BJ (cell line): ENCODE data around the gene CEP131. TPM values are rescaled to one million over a fixed set of nuclear protein-coding genes. Genes with fewer than 3 reads are reported as not detected.

ENCODE experiments used
- CTCF ChIA-PET: fragments of 350-600 bp; formaldehyde crosslinking; extraction: SDS; loops from one replicate; lab custom pipeline; 2021; ENCODE audit warnings: antibody characterized with exemption, inconsistent platforms; lab: Yijun Ruan, JAX
- POLR2A ChIA-PET: fragments of 300-600 bp; sonication (Branson Sonifier 250); formaldehyde crosslinking; extraction: SDS; loops from one replicate; lab custom pipeline; 2021; ENCODE audit warnings: antibody characterized with exemption; lab: Charles Lee
- DNase-seq: peaks from one replicate; pipeline ENCODE4 v3.0.0-alpha.2; 2011; ENCODE audit warnings: low read depth
- H3K27me3 ChIP-seq: 2 replicates; pipeline ENCODE4 v1.6.0; 2011; ENCODE audit warnings: low read length; ENCODE audit not compliant: control insufficient read depth, insufficient read depth
- H3K36me3 ChIP-seq: 2 replicates; pipeline ENCODE4 v1.5.1; 2011; ENCODE audit warnings: low read length; ENCODE audit not compliant: control insufficient read depth, insufficient read depth
- H3K4me3 ChIP-seq: 2 replicates; pipeline ENCODE4 v1.5.1; 2011; ENCODE audit warnings: low read depth, mild to moderate bottlenecking, control low read depth, low read length
- polyA plus RNA-seq: library from polyadenylated mRNA; depleted of rRNA; stranded (reverse); fragments of >200 nt; gene quantifications from 2 replicates; pipeline ENCODE4 v1.2.3, GENCODE V29; 2011
- TF ChIP-seq, protein P1 (sequence below): IDR thresholded peaks from 2 replicates; pipeline ENCODE4 v1.5.1; 2011; ENCODE audit warnings: low read depth, mild to moderate bottlenecking, control low read depth, inconsistent platforms, low read length, moderate library complexity; ENCODE audit not compliant: insufficient read depth

Gene CEP131
- polyA plus RNA-seq, 1 experiment: 4.9 TPM

GRCh38 chr17:81189016-81189415, 33.7 kb downstream of the CEP131 start:
- no peak overlapping the region for H3K4me3 ChIP-seq
- CTCF ChIA-PET: interaction anchor here (1.0 to 1.8 kb wide), 3 partner anchors 10 to 46 kb away, joined by 3 to 6 read pairs (median 5); no protein-coding TSS in a partner anchor
- peaks cover 1% of the 10 kb centered on the region; the same call in 1 of the 2 replicates for H3K27me3 ChIP-seq
- POLR2A ChIA-PET: no interaction called here
- TF ChIP-seq, protein P1, sequence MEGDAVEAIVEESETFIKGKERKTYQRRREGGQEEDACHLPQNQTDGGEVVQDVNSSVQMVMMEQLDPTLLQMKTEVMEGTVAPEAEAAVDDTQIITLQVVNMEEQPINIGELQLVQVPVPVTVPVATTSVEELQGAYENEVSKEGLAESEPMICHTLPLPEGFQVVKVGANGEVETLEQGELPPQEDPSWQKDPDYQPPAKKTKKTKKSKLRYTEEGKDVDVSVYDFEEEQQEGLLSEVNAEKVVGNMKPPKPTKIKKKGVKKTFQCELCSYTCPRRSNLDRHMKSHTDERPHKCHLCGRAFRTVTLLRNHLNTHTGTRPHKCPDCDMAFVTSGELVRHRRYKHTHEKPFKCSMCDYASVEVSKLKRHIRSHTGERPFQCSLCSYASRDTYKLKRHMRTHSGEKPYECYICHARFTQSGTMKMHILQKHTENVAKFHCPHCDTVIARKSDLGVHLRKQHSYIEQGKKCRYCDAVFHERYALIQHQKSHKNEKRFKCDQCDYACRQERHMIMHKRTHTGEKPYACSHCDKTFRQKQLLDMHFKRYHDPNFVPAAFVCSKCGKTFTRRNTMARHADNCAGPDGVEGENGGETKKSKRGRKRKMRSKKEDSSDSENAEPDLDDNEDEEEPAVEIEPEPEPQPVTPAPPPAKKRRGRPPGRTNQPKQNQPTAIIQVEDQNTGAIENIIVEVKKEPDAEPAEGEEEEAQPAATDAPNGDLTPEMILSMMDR: no peak
- DNase-seq: no peak
- H3K36me3 ChIP-seq: peaks cover 4% of the 10 kb centered on the region

- DNase-seq: no peak
- POLR2A ChIA-PET: no interaction called here
- Histone ChIP-seq H3K4me3 (no peak overlapping the region), H3K27me3 (peaks cover 1% of the 10 kb centered on the region; the same call in 1 of the 2 replicates), H3K36me3 (peaks cover 4% of the 10 kb centered on the region)
- CTCF ChIA-PET: interaction anchor here (1.0 to 1.8 kb wide), 3 partner anchors 9 to 45 kb away, joined by 3 to 6 read pairs (median 5); no protein-coding TSS in a partner anchor
- TF ChIP-seq, protein P1: no peak
These were observed 34.3 kb downstream of the CEP131 start for GRCh38 chr17:81188491-81188840.

DNA sequence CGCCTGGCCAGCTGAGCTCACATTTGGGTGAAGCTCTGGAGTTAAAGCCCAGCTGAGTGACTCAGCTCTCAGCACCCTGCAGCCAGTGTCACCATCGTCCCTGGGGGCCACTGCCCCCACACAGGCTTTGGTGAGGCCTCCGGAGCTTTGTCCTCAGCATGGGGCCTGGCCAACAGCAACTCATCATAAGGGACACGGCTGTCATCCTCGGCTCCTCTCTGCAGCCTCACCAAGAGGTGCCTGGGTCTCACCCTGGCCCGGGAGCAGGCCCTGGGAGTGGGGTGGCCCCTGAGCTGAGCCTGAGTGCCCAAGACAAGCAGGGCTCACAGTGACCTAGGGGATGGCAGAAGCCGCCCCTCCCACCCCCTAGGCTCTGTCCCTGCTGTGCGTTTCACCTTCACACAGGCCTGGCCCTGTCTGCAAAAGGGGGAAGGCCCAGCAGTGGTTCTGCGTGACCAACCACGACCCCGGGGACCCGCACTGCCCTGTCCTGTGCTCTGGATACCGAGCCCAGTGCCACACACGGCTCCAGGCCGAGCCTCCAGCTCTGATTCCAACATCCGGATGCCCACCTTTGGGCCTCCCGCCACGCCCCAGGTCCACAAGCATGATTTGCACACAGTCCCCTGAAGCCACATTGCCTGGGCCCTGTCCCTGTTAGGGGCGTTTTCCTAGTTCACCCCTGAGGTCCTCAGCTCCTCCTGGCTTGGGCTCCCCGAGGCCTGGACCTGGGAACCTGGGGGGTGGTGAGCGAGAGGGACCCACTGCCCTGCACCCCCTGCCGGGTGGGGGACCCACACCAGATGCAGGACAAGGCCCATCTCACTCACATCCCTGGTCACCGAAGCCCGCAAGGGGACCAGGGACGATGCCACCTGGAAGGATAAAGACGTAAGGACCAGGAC, 34.9 kb downstream of the CEP131 start:
- TF ChIP-seq, protein P1: no peak
- ChIA-PET CTCF (interaction anchor here (1.0 to 1.8 kb wide), 3 partner anchors 8 to 46 kb away, joined by 5 to 7 read pairs (median 6); no protein-coding TSS in a partner anchor), POLR2A (no interaction called here)
- DNase-seq: no peak
- peaks cover 1% of the 10 kb centered on the region; the same call in 1 of the 2 replicates for H3K27me3 ChIP-seq
- no peak overlapping the region for H3K4me3 ChIP-seq
- H3K36me3 ChIP-seq: peaks cover 4% of the 10 kb centered on the region

GRCh38 chr17:81187120-81187519, 35.6 kb downstream of the CEP131 start:
- peaks cover 1% of the 10 kb centered on the region; the same call in 1 of the 2 replicates for H3K27me3 ChIP-seq
- TF ChIP-seq, protein P1: no peak
- DNase-seq: no peak
- CTCF ChIA-PET: interaction anchor here (1.6 kb wide), 1 partner anchor 45 kb away, joined by 7 read pairs; no protein-coding TSS in a partner anchor
- H3K36me3 ChIP-seq: peaks cover 4% of the 10 kb centered on the region
- no peak overlapping the region for H3K4me3 ChIP-seq
- POLR2A ChIA-PET: no interaction called here

GRCh38 chr17:81186203-81186602, 36.6 kb downstream of the CEP131 start:
- ChIA-PET CTCF (interaction anchor here (2.0 kb wide), 1 partner anchor 43 kb away, joined by 6 read pairs; no protein-coding TSS in a partner anchor), POLR2A (no interaction called here)
- TF ChIP-seq, protein P1: no peak
- H3K4me3 ChIP-seq: no peak overlapping the region
- H3K27me3 ChIP-seq: peaks cover 1% of the 10 kb centered on the region; the same call in 1 of the 2 replicates
- no peak for DNase-seq
- H3K36me3 ChIP-seq: peaks cover 3% of the 10 kb centered on the region; the same call in 1 of the 2 replicates
